OCI-LY1 (cell line): ENCODE measurements around the gene GLDN.

Experiments
- H2AFZ ChIP-seq: fragments of 200-600 bp; sonication (generic), shearing (Covaris generic); 2 replicates; pipeline ENCODE4 v1.6.0; 2014; ENCODE audit warnings: antibody characterized with exemption, mild to moderate bottlenecking, low read length
- H3F3A ChIP-seq: fragments of 200-600 bp; sonication (generic), shearing (Covaris generic); 2 replicates; pipeline ENCODE4 v1.6.0; 2014; ENCODE audit warnings: mild to moderate bottlenecking, antibody characterized with exemption, low read length, moderate library complexity; ENCODE audit not compliant: insufficient read depth
- H3K27ac ChIP-seq: fragments of 200-600 bp; sonication (generic); 2 replicates; pipeline ENCODE4 v1.5.1; 2014; ENCODE audit warnings: low read length, mixed run types, mild to moderate bottlenecking, low read depth; ENCODE audit not compliant: poor library complexity, severe bottlenecking
- H3K27me3 ChIP-seq: fragments of 200-600 bp; sonication (generic); 2 replicates; pipeline ENCODE4 v1.6.0; 2014; ENCODE audit warnings: antibody characterized with exemption, mild to moderate bottlenecking, low read length, moderate library complexity; ENCODE audit not compliant: insufficient read depth
- H3K36me3 ChIP-seq: fragments of 200-600 bp; sonication (generic); 2 replicates; pipeline ENCODE4 v1.6.1; 2014; ENCODE audit warnings: mild to moderate bottlenecking, antibody characterized with exemption, low read length, moderate library complexity, mixed read lengths; ENCODE audit not compliant: insufficient read depth
- H3K4me1 ChIP-seq: fragments of 200-600 bp; sonication (generic); 2 replicates; pipeline ENCODE4 v1.5.1; 2014; ENCODE audit warnings: mild to moderate bottlenecking, low read length, moderate library complexity; ENCODE audit not compliant: insufficient read depth, severe bottlenecking
- H3K4me2 ChIP-seq: fragments of 200-600 bp; sonication (generic), shearing (Covaris generic); 2 replicates; pipeline ENCODE4 v1.6.1; 2014; ENCODE audit warnings: low read length
- H3K4me3 ChIP-seq: fragments of 200-600 bp; sonication (generic); 2 replicates; pipeline ENCODE4 v1.5.1; 2014; ENCODE audit warnings: low read length, low read depth, mild to moderate bottlenecking, mixed read lengths; ENCODE audit not compliant: poor library complexity, severe bottlenecking
- H3K79me2 ChIP-seq: fragments of 200-600 bp; shearing (Covaris generic); 2 replicates; pipeline ENCODE4 v1.6.1; 2016; ENCODE audit warnings: mixed run types, low read length, mixed read lengths; ENCODE audit not compliant: insufficient read depth
- H3K9ac ChIP-seq: fragments of 200-600 bp; sonication (generic), shearing (Covaris generic); 2 replicates; pipeline ENCODE4 v1.6.1; 2014; ENCODE audit warnings: mild to moderate bottlenecking, low read length, mixed read lengths
- H3K9me2 ChIP-seq: fragments of 200-600 bp; sonication (generic), shearing (Covaris generic); 2 replicates; pipeline ENCODE4 v1.6.1; 2014; ENCODE audit warnings: low read depth, mild to moderate bottlenecking, low read length, mixed read lengths
- H3K9me3 ChIP-seq: fragments of 200-600 bp; shearing (Covaris generic); 2 replicates; pipeline ENCODE4 v1.6.1; 2014; ENCODE audit warnings: low read length, mixed read lengths
- H4K20me1 ChIP-seq: fragments of 200-600 bp; sonication (generic), shearing (Covaris generic); 2 replicates; pipeline ENCODE4 v1.6.0; 2016; ENCODE audit warnings: mild to moderate bottlenecking, low read length; ENCODE audit not compliant: insufficient read depth
- EZH2 ChIP-seq: fragments of 200-600 bp; sonication (generic), shearing (Covaris generic); IDR thresholded peaks from 2 replicates; pipeline ENCODE4 v1.8.0; 2017; ENCODE audit warnings: borderline replicate concordance, mixed run types, mild to moderate bottlenecking, antibody characterized with exemption, low read length, moderate library complexity, mixed read lengths
- TF ChIP-seq, protein P1 (sequence below): fragments of 200-600 bp; sonication (generic), shearing (Covaris generic); IDR thresholded peaks from 2 replicates; pipeline ENCODE4 v1.5.1; 2017; ENCODE audit warnings: mild to moderate bottlenecking, antibody characterized with exemption, low read length, moderate library complexity, mixed read lengths

The GLDN gene

DNA sequence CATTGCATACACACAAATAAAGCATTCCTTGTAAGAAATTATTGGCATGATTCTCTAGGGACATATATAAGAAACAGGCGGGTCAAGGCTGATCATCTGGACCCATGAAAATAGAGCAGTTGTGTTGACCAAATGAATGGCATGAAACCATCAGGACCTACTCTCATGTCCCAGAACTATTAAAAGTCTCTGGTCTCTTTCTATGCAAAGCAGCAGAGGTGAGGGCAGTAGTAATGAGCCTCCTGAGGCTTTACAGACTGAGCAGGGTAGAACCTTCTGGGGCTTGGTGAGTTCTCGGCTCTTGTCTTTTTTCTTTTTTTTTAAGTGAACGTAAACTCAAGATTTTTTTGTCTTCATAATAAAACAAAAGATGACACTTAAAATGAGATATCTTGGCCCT, 9.3 kb downstream of the GLDN start:
- Histone ChIP-seq H3K9me2 (no peaks in the 10 kb centered on the region), H3K9me3 (no peaks in the 10 kb centered on the region), H2AFZ (no peak overlapping the region), H3K79me2 (no peaks in the 10 kb centered on the region), H3K4me1 (no peaks in the 10 kb centered on the region), H3K4me2 (no peak overlapping the region), H3F3A (no peaks in the 10 kb centered on the region), H3K27me3 (no peaks in the 10 kb centered on the region), H3K36me3 (no peaks in the 10 kb centered on the region), H3K27ac (no peak overlapping the region), H3K4me3 (no peak overlapping the region), H3K9ac (no peak overlapping the region), H4K20me1 (no peaks in the 10 kb centered on the region)
- no peak for TF ChIP-seq EZH2
- TF ChIP-seq, protein P1, sequence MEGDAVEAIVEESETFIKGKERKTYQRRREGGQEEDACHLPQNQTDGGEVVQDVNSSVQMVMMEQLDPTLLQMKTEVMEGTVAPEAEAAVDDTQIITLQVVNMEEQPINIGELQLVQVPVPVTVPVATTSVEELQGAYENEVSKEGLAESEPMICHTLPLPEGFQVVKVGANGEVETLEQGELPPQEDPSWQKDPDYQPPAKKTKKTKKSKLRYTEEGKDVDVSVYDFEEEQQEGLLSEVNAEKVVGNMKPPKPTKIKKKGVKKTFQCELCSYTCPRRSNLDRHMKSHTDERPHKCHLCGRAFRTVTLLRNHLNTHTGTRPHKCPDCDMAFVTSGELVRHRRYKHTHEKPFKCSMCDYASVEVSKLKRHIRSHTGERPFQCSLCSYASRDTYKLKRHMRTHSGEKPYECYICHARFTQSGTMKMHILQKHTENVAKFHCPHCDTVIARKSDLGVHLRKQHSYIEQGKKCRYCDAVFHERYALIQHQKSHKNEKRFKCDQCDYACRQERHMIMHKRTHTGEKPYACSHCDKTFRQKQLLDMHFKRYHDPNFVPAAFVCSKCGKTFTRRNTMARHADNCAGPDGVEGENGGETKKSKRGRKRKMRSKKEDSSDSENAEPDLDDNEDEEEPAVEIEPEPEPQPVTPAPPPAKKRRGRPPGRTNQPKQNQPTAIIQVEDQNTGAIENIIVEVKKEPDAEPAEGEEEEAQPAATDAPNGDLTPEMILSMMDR = no peak

DNA sequence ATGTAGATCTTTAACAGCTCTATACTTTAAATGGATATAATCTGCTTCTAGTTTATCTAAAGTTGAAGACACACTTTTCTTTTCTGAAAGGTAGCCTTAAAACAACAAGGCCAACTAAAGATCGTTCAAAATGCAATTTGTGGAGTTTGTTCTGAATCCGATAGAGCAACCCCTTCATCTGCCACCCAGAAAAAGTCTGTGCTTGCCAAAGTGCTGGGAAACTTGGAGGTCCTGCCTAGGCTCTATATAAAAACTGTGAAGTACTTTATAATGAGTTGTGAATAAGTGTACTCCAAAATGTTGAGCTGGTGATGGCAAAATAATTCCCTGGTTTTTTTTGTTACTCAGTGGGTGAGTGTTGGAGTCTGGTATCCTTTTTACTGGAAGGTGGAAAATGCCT, 12.5 kb downstream of the GLDN start:
- H4K20me1 ChIP-seq = no peaks in the 10 kb centered on the region
- H3K4me2 ChIP-seq = no peak overlapping the region
- no peaks in the 10 kb centered on the region for H3K36me3 ChIP-seq
- H3K4me3 ChIP-seq = no peak overlapping the region
- no peaks in the 10 kb centered on the region for H3K9me3 ChIP-seq
- H3K27me3 ChIP-seq = no peaks in the 10 kb centered on the region
- no peak overlapping the region for H3K9ac ChIP-seq
- no peak overlapping the region for H3K27ac ChIP-seq
- H3K4me1 ChIP-seq = no peaks in the 10 kb centered on the region
- no peak overlapping the region for H2AFZ ChIP-seq
- no peaks in the 10 kb centered on the region for H3K9me2 ChIP-seq
- TF ChIP-seq EZH2 = no peak
- TF ChIP-seq, protein P1 = no peak
- no peaks in the 10 kb centered on the region for H3K79me2 ChIP-seq
- H3F3A ChIP-seq = no peaks in the 10 kb centered on the region

DNA sequence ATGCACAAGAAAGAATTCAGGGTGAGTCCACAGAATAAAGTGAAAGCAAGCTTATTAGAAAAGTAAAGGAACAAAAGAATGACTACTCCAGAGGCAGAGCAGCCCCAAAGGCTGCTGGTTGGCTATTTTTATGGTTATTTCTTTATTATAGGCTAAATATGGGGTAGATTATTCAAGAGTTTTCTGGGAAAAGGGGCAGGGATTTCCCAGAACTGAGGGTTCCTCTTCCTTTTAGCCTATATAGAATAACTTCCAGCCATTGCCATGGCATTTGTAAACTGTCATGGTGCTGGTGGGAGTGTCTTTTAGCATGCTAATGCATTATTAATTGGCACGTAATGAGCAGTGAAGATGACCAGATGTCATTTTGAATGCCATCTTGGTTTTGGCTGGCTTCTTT, 13.6 kb downstream of the GLDN start:
- no peaks in the 10 kb centered on the region for H3K27me3 ChIP-seq
- no peaks in the 10 kb centered on the region for H3K9me3 ChIP-seq
- H3K36me3 ChIP-seq = no peaks in the 10 kb centered on the region
- no peak overlapping the region for H3K4me2 ChIP-seq
- no peak overlapping the region for H2AFZ ChIP-seq
- no peak overlapping the region for H3K4me3 ChIP-seq
- H3K9ac ChIP-seq = no peak overlapping the region
- no peaks in the 10 kb centered on the region for H4K20me1 ChIP-seq
- no peaks in the 10 kb centered on the region for H3K9me2 ChIP-seq
- TF ChIP-seq, protein P1 = no peak
- TF ChIP-seq EZH2 = no peak
- no peak overlapping the region for H3K27ac ChIP-seq
- no peaks in the 10 kb centered on the region for H3K79me2 ChIP-seq
- no peaks in the 10 kb centered on the region for H3F3A ChIP-seq
- H3K4me1 ChIP-seq = no peaks in the 10 kb centered on the region
